Endothelial cell of umbilical vein (primary cell): ENCODE data around the gene MBNL2. TPM values are rescaled to one million over a fixed set of nuclear protein-coding genes. Genes with fewer than 3 reads are reported as not detected.

Experiments used
- BruUV-seq: library from RNA; stranded (reverse); fragments of 400-500 nt; replicated peaks from 2 replicates; lab custom pipeline; 2021; lab: Mats Ljungman, UMichigan
- CTCF ChIA-PET: fragments of 300-600, 350-600 bp; sonication (Branson Sonifier 250); formaldehyde crosslinking; loops from one replicate; lab custom pipeline; 2021; ENCODE audit warnings: antibody characterized with exemption, inconsistent platforms; lab: Charles Lee
- POLR2A ChIA-PET: fragments of 300-600, 350-600 bp; sonication (Branson Sonifier 250); formaldehyde crosslinking; loops from one replicate; lab custom pipeline; 2021; ENCODE audit warnings: antibody characterized with exemption, inconsistent platforms; lab: Charles Lee
- DNase-seq: peaks from one replicate; pipeline ENCODE4 v3.0.0-alpha.2; 2011; ENCODE audit warnings: low read depth, low spot score
- FAIRE-seq: peaks from 2 replicates; lab custom pipeline; 2011; peaks lifted over from hg19 to GRCh38; lab: Jason Lieb, UNC
- H2AFZ ChIP-seq: 2 replicates; pipeline ENCODE4 v1.6.0; 2012; ENCODE audit warnings: low read depth, low read length, control low read depth, inconsistent platforms
- H3K27ac ChIP-seq: 2 replicates; pipeline ENCODE4 v1.5.1; 2011; ENCODE audit warnings: low read depth, mild to moderate bottlenecking, control low read depth, low read length, moderate library complexity; ENCODE audit not compliant: insufficient read depth
- H3K27me3 ChIP-seq, 2 experiments: 2 replicates each; pipeline versions ENCODE4 v1.6.0 to v1.6.1; 2011; ENCODE audit warnings: low read length in 2 of 2, mixed read lengths in 1 of 2; ENCODE audit not compliant: control insufficient read depth in 2 of 2, insufficient read depth in 2 of 2
- H3K36me3 ChIP-seq, 2 experiments: 2 replicates in 1 of 2; 3 replicates in 1 of 2; pipeline ENCODE4 v1.5.1; 2011; ENCODE audit warnings: low read length in 2 of 2, mild to moderate bottlenecking in 1 of 2, moderate library complexity in 1 of 2; ENCODE audit not compliant: control insufficient read depth in 2 of 2, insufficient read depth in 2 of 2; ENCODE audit errors: extremely low read depth in 1 of 2
- H3K4me1 ChIP-seq: 3 replicates; pipeline ENCODE4 v1.5.1; 2011; ENCODE audit warnings: mild to moderate bottlenecking, low read length; ENCODE audit not compliant: control insufficient read depth, insufficient read depth; ENCODE audit errors: extremely low read depth
- H3K4me2 ChIP-seq: 2 replicates; pipeline ENCODE4 v1.6.1; 2011; ENCODE audit warnings: low read length, control low read depth, mixed read lengths; ENCODE audit not compliant: insufficient read depth
- H3K4me3 ChIP-seq, 3 experiments: fragments of 200-600 bp in 1 of 3; sonication (generic), shearing (Covaris generic) in 1 of 3; replicated peaks in 1 of 3; 2 replicates each; pipeline ENCODE4 v1.5.1; 2011 to 2016; ENCODE audit warnings: control low read depth in 3 of 3, low read length in 3 of 3, mild to moderate bottlenecking in 2 of 3, inconsistent platforms in 1 of 3, low read depth in 1 of 3, moderate library complexity in 1 of 3; ENCODE audit not compliant: insufficient read depth in 1 of 3
- H3K79me2 ChIP-seq: 2 replicates; pipeline ENCODE4 v1.6.0; 2012; ENCODE audit warnings: low read length, inconsistent platforms; ENCODE audit not compliant: control insufficient read depth, insufficient read depth
- H3K9ac ChIP-seq: replicated peaks from 2 replicates; pipeline ENCODE3; 2011; ENCODE audit warnings: low read length, control low read depth; ENCODE audit not compliant: insufficient read depth; ENCODE audit errors: extremely low read depth
- H3K9me1 ChIP-seq: replicated peaks from 3 replicates; pipeline ENCODE4 v1.6.0; 2011; ENCODE audit warnings: mild to moderate bottlenecking, low read length; ENCODE audit not compliant: control insufficient read depth, insufficient read depth; ENCODE audit errors: extremely low read depth
- H3K9me3 ChIP-seq: replicated peaks from 2 replicates; pipeline ENCODE4 v1.5.1; 2012; ENCODE audit warnings: low read length, inconsistent platforms; ENCODE audit not compliant: control insufficient read depth, insufficient read depth
- H4K20me1 ChIP-seq: replicated peaks from 2 replicates; pipeline ENCODE3; 2011; ENCODE audit warnings: mild to moderate bottlenecking, low read length; ENCODE audit not compliant: control insufficient read depth, insufficient read depth; ENCODE audit errors: extremely low read depth
- EZH2 ChIP-seq: IDR thresholded peaks from 2 replicates; pipeline ENCODE4 v1.6.1; 2012; ENCODE audit warnings: borderline replicate concordance, low read depth, mild to moderate bottlenecking, moderate library complexity, low read length, inconsistent platforms; ENCODE audit not compliant: severe bottlenecking
- FOS ChIP-seq: IDR thresholded peaks from 2 replicates; pipeline ENCODE4 v1.6.1; 2011; ENCODE audit warnings: mild to moderate bottlenecking, low read length, moderate library complexity, borderline replicate concordance; ENCODE audit not compliant: insufficient read depth
- GATA2 ChIP-seq: IDR thresholded peaks from 2 replicates; pipeline ENCODE4 v1.7.0; 2011; ENCODE audit warnings: low read depth, mild to moderate bottlenecking, moderate library complexity, mixed read lengths, low read length; ENCODE audit not compliant: insufficient read length, insufficient read depth
- JUN ChIP-seq: IDR thresholded peaks from 2 replicates; pipeline ENCODE4 v1.6.1; 2011; ENCODE audit warnings: borderline replicate concordance, low read depth; ENCODE audit not compliant: insufficient read length, insufficient read depth
- MAX ChIP-seq: IDR thresholded peaks from 2 replicates; pipeline ENCODE4 v1.6.1; 2011; ENCODE audit not compliant: insufficient read depth, insufficient read length
- MYC ChIP-seq: IDR thresholded peaks from one replicate; pipeline ENCODE4 v1.6.1; 2011; ENCODE audit warnings: mild to moderate bottlenecking, low read depth, low read length
- POLR2AphosphoS5 ChIP-seq: IDR thresholded peaks from 2 replicates; pipeline ENCODE4 v1.6.1; 2012; ENCODE audit warnings: low read depth, mild to moderate bottlenecking, control low read depth, low read length, moderate library complexity; ENCODE audit not compliant: insufficient read depth
- dilution Hi-C: fragments of 300-500 bp; cut with MboI; formaldehyde crosslinking; loops from one replicate; pipeline ENCODE4 v1.15.0; 2019; ENCODE audit warnings: low sequenced_read_pairs; ENCODE audit not compliant: extremely low pct_ligation_motif_present
- intact Hi-C: fragments of 100-400 bp; cut with micrococcal nuclease; formaldehyde crosslinking; loops from one replicate; pipeline ENCODE4 v1.10.0; 2022
- polyA plus RNA-seq, 4 experiments: library from polyadenylated mRNA; depleted of rRNA in 3 of 4; stranded (reverse) in 3 of 4; unstranded in 1 of 4; fragments of >200 nt; gene quantifications; 2 replicates each; pipeline versions ENCODE4 v1.2.1 to v1.2.3, GENCODE V29; 2011 to 2012; ENCODE audit warnings: missing spikeins in 1 of 4
- total RNA-seq: library from RNA; stranded (reverse); gene quantifications from 2 replicates; pipeline ENCODE4 v1.2.3, GENCODE V29; 2021
- TF ChIP-seq, protein P1 (sequence below), 2 donors: IDR thresholded peaks; 1 replicate in 1 of 2; 2 replicates in 1 of 2; pipeline ENCODE4 v1.5.1; 2011; ENCODE audit warnings: low read length in 2 of 2, mild to moderate bottlenecking in 2 of 2, moderate library complexity in 2 of 2, control low read depth in 1 of 2, inconsistent platforms in 1 of 2, low read depth in 1 of 2; ENCODE audit not compliant: insufficient read depth in 1 of 2; ENCODE audit errors: extremely low read depth in 1 of 2

MBNL2 gene
- total and polyA plus RNA-seq, 2 donors (not counting 3 experiments of a cell fraction or from before 2014, with no cell fraction given): 32.9 to 76.5 TPM

DNA sequence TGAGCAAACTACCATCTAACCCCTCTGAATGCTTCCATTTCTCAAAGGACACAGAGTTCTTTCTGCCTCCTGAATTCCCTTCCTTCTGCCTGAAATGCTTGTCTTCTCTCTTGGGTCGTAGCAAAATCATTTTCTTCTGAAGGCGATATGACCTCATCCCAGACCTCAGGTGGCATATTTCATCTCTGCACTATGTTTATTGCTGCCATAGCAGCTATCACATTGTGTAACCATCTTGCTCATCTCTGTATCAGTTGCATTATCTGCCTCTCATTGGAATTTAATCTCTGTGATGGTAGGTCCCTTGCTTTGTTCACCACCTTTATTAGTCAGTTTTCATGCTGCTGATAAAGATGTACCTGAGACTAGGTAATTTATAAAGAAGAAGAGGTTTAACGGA is 179.3 kb downstream of the MBNL2 start:
- POLR2A ChIA-PET: no interaction called here
- H3K27me3 ChIP-seq: peaks cover 0 to 2% of the 10 kb centered on the region in 2 experiments
- BruUV-seq: no TSS peak
- intact Hi-C loops (no loop called here), dilution Hi-C loops (no loop called here)
- no peak overlapping the region for H2AFZ ChIP-seq
- DNase-seq: no peak
- no peaks in the 10 kb centered on the region for H3K4me1 ChIP-seq
- no peaks in the 10 kb centered on the region for H3K9me3 ChIP-seq
- H3K4me3 ChIP-seq: no peak overlapping the region
- no peaks in the 10 kb centered on the region for H3K36me3 ChIP-seq
- CTCF ChIA-PET: interaction anchor here (1.3 kb wide), 1 partner anchor 14 kb away, joined by 3 read pairs; no protein-coding TSS in a partner anchor
- no peak overlapping the region for H3K27ac ChIP-seq
- H3K79me2 ChIP-seq: no peaks in the 10 kb centered on the region
- no peak for FAIRE-seq
- H3K9ac ChIP-seq: no peak overlapping the region
- H4K20me1 ChIP-seq: no peaks in the 10 kb centered on the region
- TF ChIP-seq JUN (no peak), POLR2AphosphoS5 (no peak), FOS (no peak), EZH2 (no peak), MAX (no peak), GATA2 (no peak), MYC (no peak)
- TF ChIP-seq, protein P1, sequence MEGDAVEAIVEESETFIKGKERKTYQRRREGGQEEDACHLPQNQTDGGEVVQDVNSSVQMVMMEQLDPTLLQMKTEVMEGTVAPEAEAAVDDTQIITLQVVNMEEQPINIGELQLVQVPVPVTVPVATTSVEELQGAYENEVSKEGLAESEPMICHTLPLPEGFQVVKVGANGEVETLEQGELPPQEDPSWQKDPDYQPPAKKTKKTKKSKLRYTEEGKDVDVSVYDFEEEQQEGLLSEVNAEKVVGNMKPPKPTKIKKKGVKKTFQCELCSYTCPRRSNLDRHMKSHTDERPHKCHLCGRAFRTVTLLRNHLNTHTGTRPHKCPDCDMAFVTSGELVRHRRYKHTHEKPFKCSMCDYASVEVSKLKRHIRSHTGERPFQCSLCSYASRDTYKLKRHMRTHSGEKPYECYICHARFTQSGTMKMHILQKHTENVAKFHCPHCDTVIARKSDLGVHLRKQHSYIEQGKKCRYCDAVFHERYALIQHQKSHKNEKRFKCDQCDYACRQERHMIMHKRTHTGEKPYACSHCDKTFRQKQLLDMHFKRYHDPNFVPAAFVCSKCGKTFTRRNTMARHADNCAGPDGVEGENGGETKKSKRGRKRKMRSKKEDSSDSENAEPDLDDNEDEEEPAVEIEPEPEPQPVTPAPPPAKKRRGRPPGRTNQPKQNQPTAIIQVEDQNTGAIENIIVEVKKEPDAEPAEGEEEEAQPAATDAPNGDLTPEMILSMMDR (IDR thresholded peaks at IDR 0.05; ENCODE audit: extremely low read depth in 1 of 2, insufficient read depth in 1 of 2, low read depth in 1 of 2, low read length in 2 of 2): no peak
- H3K9me1 ChIP-seq: no peaks in the 10 kb centered on the region
- no peak overlapping the region for H3K4me2 ChIP-seq
